OCI-LY7 (cell line): ENCODE data around the gene SOX8. TPM values are rescaled to one million over a fixed set of nuclear protein-coding genes. Genes with fewer than 3 reads are reported as not detected.

Experiments used
- BruUV-seq: library from RNA; stranded (reverse); fragments of 400-500 nt; replicated peaks from 2 replicates; lab custom pipeline; 2021; lab: Mats Ljungman, UMichigan
- CTCF ChIA-PET: fragments of 300-600 bp; sonication (Branson Sonifier 250); formaldehyde crosslinking; loops from one replicate; lab custom pipeline; 2022; ENCODE audit warnings: antibody characterized with exemption; ENCODE audit not compliant: unreplicated experiment; lab: Charles Lee
- POLR2A ChIA-PET: fragments of 300-600 bp; sonication (Branson Sonifier 250); formaldehyde crosslinking; loops from one replicate; lab custom pipeline; 2022; ENCODE audit warnings: antibody characterized with exemption; lab: Charles Lee
- DNase-seq: peaks from one replicate; pipeline ENCODE4 v3.0.0-alpha.2; 2015; ENCODE audit warnings: low spot score
- H2AFZ ChIP-seq: fragments of 200-600 bp; sonication (generic), shearing (Covaris generic); 2 replicates; pipeline ENCODE4 v1.6.1; 2014; ENCODE audit warnings: mild to moderate bottlenecking, antibody characterized with exemption, low read length, moderate library complexity
- H3K27ac ChIP-seq: fragments of 200-600 bp; sonication (generic); 2 replicates; pipeline ENCODE4 v1.5.1; 2014; ENCODE audit warnings: mixed run types, low read depth, mild to moderate bottlenecking, moderate library complexity, low read length, inconsistent platforms; ENCODE audit not compliant: poor library complexity, severe bottlenecking
- H3K36me3 ChIP-seq: fragments of 200-600 bp; sonication (generic); 2 replicates; pipeline ENCODE4 v1.6.1; 2014; ENCODE audit warnings: mild to moderate bottlenecking, antibody characterized with exemption, low read length, moderate library complexity, mixed read lengths; ENCODE audit not compliant: insufficient read depth
- H3K4me1 ChIP-seq: fragments of 200-600 bp; sonication (generic); 2 replicates; pipeline ENCODE4 v1.5.1; 2014; ENCODE audit warnings: mild to moderate bottlenecking, low read length; ENCODE audit not compliant: insufficient read depth, poor library complexity, severe bottlenecking
- H3K4me2 ChIP-seq: fragments of 200-600 bp; sonication (generic); 2 replicates; pipeline ENCODE4 v1.6.1; 2014; ENCODE audit warnings: mild to moderate bottlenecking, low read length
- H3K4me3 ChIP-seq: fragments of 200-600 bp; sonication (generic); 2 replicates; pipeline ENCODE4 v1.5.1; 2014; ENCODE audit warnings: mild to moderate bottlenecking, low read depth, low read length; ENCODE audit not compliant: poor library complexity, severe bottlenecking
- H3K79me2 ChIP-seq: fragments of 200-600 bp; sonication (generic); 2 replicates; pipeline ENCODE4 v1.6.1; 2016; ENCODE audit warnings: low read depth, mild to moderate bottlenecking, low read length, moderate library complexity, mixed read lengths; ENCODE audit not compliant: insufficient read depth
- H3K9me2 ChIP-seq: fragments of 200-600 bp; sonication (generic); 2 replicates; pipeline ENCODE4 v1.6.1; 2016; ENCODE audit warnings: mild to moderate bottlenecking, low read length, mixed read lengths; ENCODE audit not compliant: insufficient read depth
- H3K9me3 ChIP-seq: fragments of 200-600 bp; sonication (generic); 2 replicates; pipeline ENCODE4 v1.6.1; 2014; ENCODE audit warnings: mild to moderate bottlenecking, mixed run types, low read length, mixed read lengths
- H4K20me1 ChIP-seq: fragments of 200-600 bp; sonication (generic); 2 replicates; pipeline ENCODE4 v1.6.1; 2014; ENCODE audit warnings: mild to moderate bottlenecking, antibody characterized with exemption, low read length, moderate library complexity, mixed read lengths; ENCODE audit not compliant: insufficient read depth
- CTCF ChIP-seq: fragments of 200-600 bp; sonication (generic); conservative IDR thresholded peaks from 2 replicates; pipeline ENCODE4 v1.5.1; 2014; ENCODE audit warnings: mild to moderate bottlenecking, antibody characterized with exemption, low read length, moderate library complexity, mixed read lengths
- EZH2phosphoT487 ChIP-seq: fragments of 200-600 bp; sonication (generic); IDR thresholded peaks from 2 replicates; pipeline ENCODE4 v1.6.1; 2018; ENCODE audit warnings: low read depth, borderline replicate concordance, mild to moderate bottlenecking, mixed run types, antibody characterized with exemption, low read length, moderate library complexity, mixed read lengths
- intact Hi-C: fragments of 100-400 bp; cut with micrococcal nuclease; formaldehyde crosslinking; loops from one replicate; pipeline ENCODE4 v1.10.0; 2022; ENCODE audit not compliant: unreplicated experiment
- total RNA-seq, 2 experiments: library from RNA; depleted of rRNA in 1 of 2; stranded (reverse); fragments of >200 nt in 1 of 2; shearing (Covaris generic) in 1 of 2; gene quantifications; 2 replicates each; pipeline ENCODE4 v1.2.3, GENCODE V29; 2014 to 2022

The SOX8 gene
- total RNA-seq, 2 experiments from 2014 or later = 0.85 to 2.4 TPM

- no peak overlapping the region for H3K27ac ChIP-seq
- DNase-seq = peak; percentile 29
- H3K4me3 ChIP-seq = peak overlapping the region; percentile 47
- no peaks in the 10 kb centered on the region for H3K79me2 ChIP-seq
- intact Hi-C loops = no loop called here
- BruUV-seq = no TSS peak
- peaks cover 15% of the 10 kb centered on the region for H3K4me1 ChIP-seq
- peak overlapping the region; percentile 28; the same call in 1 of the 2 replicates for H3K4me2 ChIP-seq
- no peaks in the 10 kb centered on the region for H3K9me3 ChIP-seq
- ChIA-PET POLR2A (no interaction called here), CTCF (no interaction called here)
- no peaks in the 10 kb centered on the region for H4K20me1 ChIP-seq
- H3K36me3 ChIP-seq = no peaks in the 10 kb centered on the region
- H3K9me2 ChIP-seq = no peaks in the 10 kb centered on the region
- no peak overlapping the region for H2AFZ ChIP-seq
- TF ChIP-seq CTCF = peak; percentile 41; the same call in 1 of the 2 replicates
- no peak for TF ChIP-seq EZH2phosphoT487
Observed at GRCh38 chr16:979859-980594, 1.5 kb upstream of the SOX8 start.

- POLR2A ChIA-PET = no interaction called here
- DNase-seq = no peak
- Histone ChIP-seq H3K79me2 (no peaks in the 10 kb centered on the region), H4K20me1 (no peaks in the 10 kb centered on the region), H3K9me3 (no peaks in the 10 kb centered on the region), H2AFZ (no peak overlapping the region), H3K4me2 (peak overlapping the region; percentile 28; the same call in 1 of the 2 replicates), H3K4me1 (peaks cover 10% of the 10 kb centered on the region), H3K9me2 (no peaks in the 10 kb centered on the region), H3K36me3 (no peaks in the 10 kb centered on the region), H3K27ac (no peak overlapping the region), H3K4me3 (peak overlapping the region; percentile 47)
- TF ChIP-seq EZH2phosphoT487 = no peak
- TF ChIP-seq CTCF = no peak
- intact Hi-C loops = no loop called here
- no TSS peak for BruUV-seq
- CTCF ChIA-PET = interaction anchor here (0.7 kb wide), 1 partner anchor 332 kb away, joined by 3 read pairs; no protein-coding TSS in a partner anchor
Observed at GRCh38 chr16:980595-980854, 1.0 kb upstream of the SOX8 start.
